SK-N-SH (cell line): Measurements from ENCODE around the gene NECTIN3. TPM values are rescaled to one million over a fixed set of nuclear protein-coding genes. Genes with fewer than 3 reads are reported as not detected.

Experiments used
- CTCF ChIA-PET: fragments of 300-600, 350-600 bp; formaldehyde crosslinking; extraction: SDS; loops from one replicate; lab custom pipeline; 2021; lab: Yijun Ruan, JAX
- POLR2A ChIA-PET: fragments of 350-600 bp; sonication (Branson Sonifier 250); formaldehyde crosslinking; extraction: SDS; loops from one replicate; lab custom pipeline; 2020; ENCODE audit warnings: antibody characterized with exemption, inconsistent platforms; lab: Yijun Ruan, JAX
- DNase-seq: peaks from one replicate; pipeline ENCODE4 v3.0.0; 2012
- H2AFZ ChIP-seq: fragments of 200-600 bp; sonication (generic); 2 replicates; pipeline ENCODE4 v1.8.1; 2016; ENCODE audit warnings: antibody characterized with exemption, mild to moderate bottlenecking, low read depth
- H3F3A ChIP-seq: fragments of 200-600 bp; sonication (generic); replicated peaks from 2 replicates; pipeline ENCODE3; 2016; ENCODE audit warnings: antibody characterized with exemption, mild to moderate bottlenecking; ENCODE audit not compliant: insufficient read depth
- H3K27ac ChIP-seq, 2 experiments: fragments of 200-500 bp in 1 of 2; fragments of 200-600 bp in 1 of 2; sonication (Bioruptor generic) in 1 of 2; sonication (generic), shearing (Covaris generic) in 1 of 2; 2 replicates each; pipeline versions ENCODE4 v1.5.1 to v1.6.1; 2014 to 2016; ENCODE audit warnings: low read depth in 2 of 2, inconsistent platforms in 1 of 2, low read length in 1 of 2, mild to moderate bottlenecking in 1 of 2, mixed read lengths in 1 of 2
- H3K27me3 ChIP-seq: fragments of 200-600 bp; sonication (generic), shearing (Covaris generic); 2 replicates; pipeline ENCODE4 v1.6.1; 2016; ENCODE audit warnings: mixed run types; ENCODE audit not compliant: insufficient read depth
- H3K36me3 ChIP-seq, 2 experiments: fragments of 200-500 bp in 1 of 2; fragments of 200-600 bp in 1 of 2; sonication (Bioruptor generic) in 1 of 2; sonication (generic) in 1 of 2; replicated peaks in 1 of 2; 2 replicates each; pipeline versions ENCODE3 to v1.5.1; 2014 to 2016; ENCODE audit warnings: low read length in 1 of 2, mild to moderate bottlenecking in 1 of 2; ENCODE audit not compliant: insufficient read depth in 2 of 2, control insufficient read depth in 1 of 2
- H3K4me1 ChIP-seq, 2 experiments: fragments of 200-500 bp in 1 of 2; fragments of 200-600 bp in 1 of 2; sonication (Bioruptor generic) in 1 of 2; sonication (generic), shearing (Covaris generic) in 1 of 2; 2 replicates each; pipeline versions ENCODE4 v1.5.1 to v1.6.1; 2014 to 2016; ENCODE audit warnings: low read depth in 1 of 2, low read length in 1 of 2, mixed run types in 1 of 2; ENCODE audit not compliant: insufficient read depth in 2 of 2, control insufficient read depth in 1 of 2
- H3K4me2 ChIP-seq: fragments of 200-600 bp; sonication (generic), shearing (Covaris generic); 2 replicates; pipeline ENCODE4 v1.6.1; 2017; ENCODE audit warnings: mixed run types
- H3K4me3 ChIP-seq, 2 experiments: fragments of 200-500 bp in 1 of 2; fragments of 200-600 bp in 1 of 2; sonication (Bioruptor generic) in 1 of 2; sonication (generic), shearing (Covaris generic) in 1 of 2; 2 replicates each; pipeline versions ENCODE4 v1.5.1 to v1.8.1; 2014 to 2016; ENCODE audit warnings: low read depth in 2 of 2, inconsistent platforms in 1 of 2, low read length in 1 of 2, mild to moderate bottlenecking in 1 of 2, mixed read lengths in 1 of 2, moderate library complexity in 1 of 2
- H3K79me2 ChIP-seq: fragments of 200-600 bp; sonication (generic); 2 replicates; pipeline ENCODE4 v1.8.1; 2017; ENCODE audit warnings: mild to moderate bottlenecking; ENCODE audit not compliant: insufficient read depth
- H3K9ac ChIP-seq: fragments of 200-600 bp; sonication (generic); 2 replicates; pipeline ENCODE4 v1.6.1; 2017; ENCODE audit warnings: mixed run types
- H3K9me2 ChIP-seq: fragments of 200-600 bp; sonication (generic); 2 replicates; pipeline ENCODE4 v1.6.1; 2017; ENCODE audit warnings: mixed run types
- H3K9me3 ChIP-seq: fragments of 200-600 bp; sonication (generic); 2 replicates; pipeline ENCODE4 v1.6.1; 2017; ENCODE audit warnings: mixed run types, mild to moderate bottlenecking, moderate library complexity
- H4K20me1 ChIP-seq: fragments of 200-600 bp; sonication (generic); 2 replicates; pipeline ENCODE4 v1.6.1; 2017; ENCODE audit warnings: mild to moderate bottlenecking, mixed run types; ENCODE audit not compliant: insufficient read depth
- ELF1 ChIP-seq: IDR thresholded peaks from 2 replicates; pipeline ENCODE4 v1.4.0; 2012
- EZH2phosphoT487 ChIP-seq: fragments of 200-600 bp; sonication (generic); IDR thresholded peaks from 2 replicates; pipeline ENCODE4 v1.6.1; 2017; ENCODE audit warnings: low read depth, mixed run types, mild to moderate bottlenecking, antibody characterized with exemption, moderate library complexity, borderline replicate concordance
- FOSL2 ChIP-seq: IDR thresholded peaks from 2 replicates; pipeline ENCODE4 v1.4.0; 2012; ENCODE audit warnings: low read depth, mild to moderate bottlenecking, moderate library complexity, borderline replicate concordance
- FOXM1 ChIP-seq: IDR thresholded peaks from 2 replicates; pipeline ENCODE4 v1.4.0; 2012; ENCODE audit warnings: low read depth, mild to moderate bottlenecking
- JUND ChIP-seq: IDR thresholded peaks from 2 replicates; pipeline ENCODE4 v1.4.0; 2012
- MEF2A ChIP-seq: IDR thresholded peaks from 2 replicates; pipeline ENCODE4 v1.4.0; 2012; ENCODE audit warnings: low read depth, borderline replicate concordance
- WGBS: methylation state at CpG from one replicate; pipeline ENCODE4 v1.1.6; 2017; ENCODE audit warnings: low lambda C conversion rate; 5-methylcytosine and 5-hydroxymethylcytosine counted together
- polyA plus RNA-seq, 3 experiments: library from polyadenylated mRNA; depleted of rRNA; stranded (reverse); fragments of >200 nt; gene quantifications; 2 replicates each; pipeline ENCODE4 v1.2.3, GENCODE V29; 2012
- TF ChIP-seq, protein P1 (sequence below): IDR thresholded peaks from 2 replicates; pipeline ENCODE4 v1.4.0; 2012; ENCODE audit warnings: low read depth
- TF ChIP-seq, protein P2 (sequence below): IDR thresholded peaks from 2 replicates; pipeline ENCODE4 v1.4.0; 2012; ENCODE audit warnings: low read depth, borderline replicate concordance
- TF ChIP-seq, protein P3 (sequence below): fragments of 150-350 bp; IDR thresholded peaks from 2 replicates; pipeline ENCODE4 v1.6.1; 2017; ENCODE audit warnings: antibody characterized with exemption, low read length, low read depth, borderline replicate concordance
- TF ChIP-seq, protein P4 (sequence below): fragments of 200-600 bp; sonication (generic); IDR thresholded peaks from 2 replicates; pipeline ENCODE4 v1.6.1; 2017; ENCODE audit warnings: antibody characterized with exemption, mild to moderate bottlenecking, moderate library complexity

NECTIN3 gene
- polyA plus RNA-seq, 1 of the 3 experiments (the other 2 are of a cell fraction): 8.9 TPM

DNA sequence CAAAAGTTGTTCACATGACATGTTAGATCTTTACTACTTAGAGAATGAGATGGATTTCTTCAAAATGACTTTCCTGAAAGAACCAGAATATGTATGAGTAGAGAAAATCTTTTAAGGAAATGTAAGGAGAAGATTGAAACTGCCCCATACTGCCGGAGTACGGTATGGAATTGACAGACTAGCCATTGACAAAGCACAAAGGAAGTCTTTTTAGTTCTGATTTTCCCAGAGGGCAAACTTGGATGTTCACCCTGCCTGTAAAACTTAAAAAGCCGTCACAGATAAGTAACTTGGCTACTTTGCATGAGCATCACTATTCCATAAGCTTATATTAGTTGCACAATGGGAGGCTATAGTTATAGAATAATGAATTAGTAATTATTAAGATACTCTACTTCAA is 93.8 kb downstream of the NECTIN3 start:
- Histone ChIP-seq H4K20me1 (no peaks in the 10 kb centered on the region), H3K27me3 (no peaks in the 10 kb centered on the region), H3K4me3 (no peak overlapping the region), H3K27ac (no peak overlapping the region), H3K4me1 (no peaks in the 10 kb centered on the region), H3K9me2 (no peaks in the 10 kb centered on the region), H3K4me2 (no peak overlapping the region), H2AFZ (no peak overlapping the region), H3K79me2 (no peaks in the 10 kb centered on the region), H3K9ac (no peak overlapping the region), H3F3A (no peaks in the 10 kb centered on the region), H3K36me3 (peaks cover 7 to 53% of the 10 kb centered on the region in 2 experiments), H3K9me3 (no peaks in the 10 kb centered on the region)
- CTCF ChIA-PET: no interaction called here
- no peak for TF ChIP-seq FOSL2
- TF ChIP-seq, protein P1, sequence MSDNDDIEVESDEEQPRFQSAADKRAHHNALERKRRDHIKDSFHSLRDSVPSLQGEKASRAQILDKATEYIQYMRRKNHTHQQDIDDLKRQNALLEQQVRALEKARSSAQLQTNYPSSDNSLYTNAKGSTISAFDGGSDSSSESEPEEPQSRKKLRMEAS: no peak
- DNase-seq: no peak
- 96% methylated on average over 3 of the region's 3 CpGs for WGBS
- POLR2A ChIA-PET: no interaction called here

DNA sequence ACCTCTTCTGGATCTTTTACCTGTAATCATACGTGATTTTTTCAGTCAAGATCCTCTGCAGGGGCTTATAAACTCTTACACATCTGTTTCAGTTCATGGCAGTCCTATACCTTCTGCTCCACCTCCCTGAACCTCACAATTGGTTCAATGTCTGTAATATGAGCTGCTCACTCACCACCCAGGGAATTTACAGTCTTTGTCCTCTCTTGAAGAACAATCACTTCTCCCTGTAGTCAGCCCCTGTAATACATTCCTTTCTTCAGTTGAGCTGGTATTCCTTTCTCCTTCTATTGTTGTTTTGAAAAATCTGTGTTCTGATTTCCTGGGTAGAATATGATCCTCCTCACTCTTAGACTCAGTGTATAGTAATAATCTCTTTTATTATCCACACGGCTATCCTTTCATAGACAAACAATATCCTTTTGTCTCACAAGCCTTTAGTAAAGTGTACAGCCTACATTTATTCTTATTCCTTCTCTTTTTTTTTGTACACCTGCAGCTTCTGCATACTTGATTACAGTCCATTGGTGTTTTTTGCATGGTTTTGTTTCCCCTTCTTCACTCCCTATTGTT is 101.8 kb downstream of the NECTIN3 start:
- CTCF ChIA-PET: interaction anchor here (0.6 kb wide), 1 partner anchor 10 kb away, joined by 3 read pairs; no protein-coding TSS in a partner anchor
- TF ChIP-seq, protein P2, sequence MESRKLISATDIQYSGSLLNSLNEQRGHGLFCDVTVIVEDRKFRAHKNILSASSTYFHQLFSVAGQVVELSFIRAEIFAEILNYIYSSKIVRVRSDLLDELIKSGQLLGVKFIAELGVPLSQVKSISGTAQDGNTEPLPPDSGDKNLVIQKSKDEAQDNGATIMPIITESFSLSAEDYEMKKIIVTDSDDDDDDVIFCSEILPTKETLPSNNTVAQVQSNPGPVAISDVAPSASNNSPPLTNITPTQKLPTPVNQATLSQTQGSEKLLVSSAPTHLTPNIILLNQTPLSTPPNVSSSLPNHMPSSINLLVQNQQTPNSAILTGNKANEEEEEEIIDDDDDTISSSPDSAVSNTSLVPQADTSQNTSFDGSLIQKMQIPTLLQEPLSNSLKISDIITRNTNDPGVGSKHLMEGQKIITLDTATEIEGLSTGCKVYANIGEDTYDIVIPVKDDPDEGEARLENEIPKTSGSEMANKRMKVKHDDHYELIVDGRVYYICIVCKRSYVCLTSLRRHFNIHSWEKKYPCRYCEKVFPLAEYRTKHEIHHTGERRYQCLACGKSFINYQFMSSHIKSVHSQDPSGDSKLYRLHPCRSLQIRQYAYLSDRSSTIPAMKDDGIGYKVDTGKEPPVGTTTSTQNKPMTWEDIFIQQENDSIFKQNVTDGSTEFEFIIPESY: no peak
- TF ChIP-seq ELF1 (no peak), FOXM1 (no peak), EZH2phosphoT487 (no peak), JUND (no peak), MEF2A (no peak)
- TF ChIP-seq, protein P3, sequence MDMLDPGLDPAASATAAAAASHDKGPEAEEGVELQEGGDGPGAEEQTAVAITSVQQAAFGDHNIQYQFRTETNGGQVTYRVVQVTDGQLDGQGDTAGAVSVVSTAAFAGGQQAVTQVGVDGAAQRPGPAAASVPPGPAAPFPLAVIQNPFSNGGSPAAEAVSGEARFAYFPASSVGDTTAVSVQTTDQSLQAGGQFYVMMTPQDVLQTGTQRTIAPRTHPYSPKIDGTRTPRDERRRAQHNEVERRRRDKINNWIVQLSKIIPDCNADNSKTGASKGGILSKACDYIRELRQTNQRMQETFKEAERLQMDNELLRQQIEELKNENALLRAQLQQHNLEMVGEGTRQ: no peak
- TF ChIP-seq, protein P1: no peak
- TF ChIP-seq, protein P4, sequence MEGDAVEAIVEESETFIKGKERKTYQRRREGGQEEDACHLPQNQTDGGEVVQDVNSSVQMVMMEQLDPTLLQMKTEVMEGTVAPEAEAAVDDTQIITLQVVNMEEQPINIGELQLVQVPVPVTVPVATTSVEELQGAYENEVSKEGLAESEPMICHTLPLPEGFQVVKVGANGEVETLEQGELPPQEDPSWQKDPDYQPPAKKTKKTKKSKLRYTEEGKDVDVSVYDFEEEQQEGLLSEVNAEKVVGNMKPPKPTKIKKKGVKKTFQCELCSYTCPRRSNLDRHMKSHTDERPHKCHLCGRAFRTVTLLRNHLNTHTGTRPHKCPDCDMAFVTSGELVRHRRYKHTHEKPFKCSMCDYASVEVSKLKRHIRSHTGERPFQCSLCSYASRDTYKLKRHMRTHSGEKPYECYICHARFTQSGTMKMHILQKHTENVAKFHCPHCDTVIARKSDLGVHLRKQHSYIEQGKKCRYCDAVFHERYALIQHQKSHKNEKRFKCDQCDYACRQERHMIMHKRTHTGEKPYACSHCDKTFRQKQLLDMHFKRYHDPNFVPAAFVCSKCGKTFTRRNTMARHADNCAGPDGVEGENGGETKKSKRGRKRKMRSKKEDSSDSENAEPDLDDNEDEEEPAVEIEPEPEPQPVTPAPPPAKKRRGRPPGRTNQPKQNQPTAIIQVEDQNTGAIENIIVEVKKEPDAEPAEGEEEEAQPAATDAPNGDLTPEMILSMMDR: no peak
- Histone ChIP-seq H3K79me2 (no peaks in the 10 kb centered on the region), H3K27me3 (no peaks in the 10 kb centered on the region), H3K27ac (no peak overlapping the region), H2AFZ (no peak overlapping the region), H4K20me1 (no peaks in the 10 kb centered on the region), H3K36me3 (peaks cover 16 to 49% of the 10 kb centered on the region in 2 experiments), H3K4me2 (no peak overlapping the region), H3K9me3 (no peaks in the 10 kb centered on the region), H3K4me3 (no peak overlapping the region), H3K4me1 (0 out of 4 replicates have a peak, but pooled peaks cover 0 to 4% of the 10 kb centered on the region in 2 experiments), H3K9ac (no peak overlapping the region), H3F3A (peaks cover 6% of the 10 kb centered on the region), H3K9me2 (no peaks in the 10 kb centered on the region)
- DNase-seq: no peak
- POLR2A ChIA-PET: no interaction called here
- 91% methylated on average over 2 of the region's 2 CpGs for WGBS
